ENCODE data around the gene SPECC1. TPM values are rescaled to one million over a fixed set of nuclear protein-coding genes. Genes with fewer than 3 reads are reported as not detected.

Gene SPECC1
- total RNA-seq, 1 donor from 2014 or later, result 76.4 TPM

GRCh38 chr17:19991252-19991885 is 17.8 kb upstream of the SPECC1 start:
- no peaks in the 10 kb centered on the region for H3K36me3 ChIP-seq
- DNase-seq (ENCODE audit: low spot score in 2 of 2), result no peak
- H3K4me1 ChIP-seq, result peaks cover 2 to 3% of the 10 kb centered on the region in 2 donors

GRCh38 chr17:19992803-19993713 is 16.1 kb upstream of the SPECC1 start:
- no peaks in the 10 kb centered on the region for H3K36me3 ChIP-seq
- peak; percentile 53 to 95 for DNase-seq (ENCODE audit: low spot score in 2 of 2)
- no peaks in the 10 kb centered on the region for H3K27me3 ChIP-seq
- TF ChIP-seq CTCF (IDR thresholded peaks at IDR 0.05), result peak; percentile 63 to 78 (median 72)
- H3K9me3 ChIP-seq, result no peaks in the 10 kb centered on the region
- H3K27ac ChIP-seq, result peak overlapping the region in 1 of 2 donors; percentile 33
- intact Hi-C loops (cut with DNase I), result loop anchor here (1.0 to 10.0 kb wide), 4 partner anchors 18 to 319 kb away; no protein-coding TSS in a partner anchor
- H3K4me3 ChIP-seq, result peak overlapping the region; percentile 24 to 50
- peaks cover 2 to 3% of the 10 kb centered on the region in 2 donors for H3K4me1 ChIP-seq

More at GRCh38 chr17:19991252-19991885, 17.8 kb upstream of the SPECC1 start:
- Histone ChIP-seq H3K27ac (no peak overlapping the region), H3K4me3 (no peak overlapping the region), H3K9me3 (no peaks in the 10 kb centered on the region), H3K27me3 (no peaks in the 10 kb centered on the region)
- no peak for TF ChIP-seq CTCF (IDR thresholded peaks at IDR 0.05)
- intact Hi-C loops (cut with DNase I), result loop anchor here (5.0 to 10.0 kb wide), 2 partner anchors 233 to 321 kb away; no protein-coding TSS in a partner anchor

- H3K27me3 ChIP-seq, result no peaks in the 10 kb centered on the region
- DNase-seq (ENCODE audit: low spot score in 2 of 2), result no peak
- H3K36me3 ChIP-seq, result no peaks in the 10 kb centered on the region
- no peak for TF ChIP-seq CTCF (IDR thresholded peaks at IDR 0.05)
- peaks cover 2 to 3% of the 10 kb centered on the region in 2 donors for H3K4me1 ChIP-seq
- no peaks in the 10 kb centered on the region for H3K9me3 ChIP-seq
- no peak overlapping the region for H3K27ac ChIP-seq
- H3K4me3 ChIP-seq, result no peak overlapping the region
- intact Hi-C loops (cut with DNase I), result loop anchor here (10.0 kb wide), 1 partner anchor 229 kb away; no protein-coding TSS in a partner anchor
Measured at GRCh38 chr17:19996086-19996485, 13.1 kb upstream of the SPECC1 start.

GRCh38 chr17:19996502-19996901 is 12.7 kb upstream of the SPECC1 start:
- no peak for DNase-seq (ENCODE audit: low spot score in 2 of 2)
- Histone ChIP-seq H3K27me3 (no peaks in the 10 kb centered on the region), H3K36me3 (no peaks in the 10 kb centered on the region), H3K4me3 (no peak overlapping the region), H3K27ac (no peak overlapping the region), H3K9me3 (no peaks in the 10 kb centered on the region), H3K4me1 (peaks cover 2 to 3% of the 10 kb centered on the region in 2 donors)
- TF ChIP-seq CTCF (IDR thresholded peaks at IDR 0.05), result no peak
- intact Hi-C loops (cut with DNase I), result loop anchor here (10.0 kb wide), 1 partner anchor 228 kb away; no protein-coding TSS in a partner anchor

GRCh38 chr17:20008242-20009051 is 712 bp upstream of the SPECC1 start:
- Histone ChIP-seq H3K27me3 (no peaks in the 10 kb centered on the region), H3K36me3 (no peaks in the 10 kb centered on the region), H3K27ac (peak overlapping the region; percentile 85 to 91), H3K4me3 (peak overlapping the region; percentile 74 to 85), H3K4me1 (no peaks in the 10 kb centered on the region), H3K9me3 (no peaks in the 10 kb centered on the region)
- intact Hi-C loops (cut with DNase I), result loop anchor here (1.0 to 5.0 kb wide), 3 partner anchors 56 to 109 kb away; no protein-coding TSS in a partner anchor
- TF ChIP-seq CTCF (IDR thresholded peaks at IDR 0.05), result no peak
- peak in 1 of 2 donors; percentile 69 for DNase-seq (ENCODE audit: low spot score in 2 of 2)

Data from ascending aorta (tissue), 2 donors.